ENCODE measurements around the gene CRYBG3. TPM values are rescaled to one million over a fixed set of nuclear protein-coding genes. Genes with fewer than 3 reads are reported as not detected.

The CRYBG3 gene
- total RNA-seq, 1 experiment from 2014 or later = 17.2 TPM

GRCh38 chr3:97991293-97991682 lies 169.5 kb downstream of the CRYBG3 start:
- CTCF ChIA-PET = interaction anchor here (0.5 kb wide), 1 partner anchor 13 kb away, joined by 9 read pairs; no protein-coding TSS in a partner anchor
- intact Hi-C loops (cut with micrococcal nuclease; ENCODE audit: unreplicated experiment) = no loop called here

DNA sequence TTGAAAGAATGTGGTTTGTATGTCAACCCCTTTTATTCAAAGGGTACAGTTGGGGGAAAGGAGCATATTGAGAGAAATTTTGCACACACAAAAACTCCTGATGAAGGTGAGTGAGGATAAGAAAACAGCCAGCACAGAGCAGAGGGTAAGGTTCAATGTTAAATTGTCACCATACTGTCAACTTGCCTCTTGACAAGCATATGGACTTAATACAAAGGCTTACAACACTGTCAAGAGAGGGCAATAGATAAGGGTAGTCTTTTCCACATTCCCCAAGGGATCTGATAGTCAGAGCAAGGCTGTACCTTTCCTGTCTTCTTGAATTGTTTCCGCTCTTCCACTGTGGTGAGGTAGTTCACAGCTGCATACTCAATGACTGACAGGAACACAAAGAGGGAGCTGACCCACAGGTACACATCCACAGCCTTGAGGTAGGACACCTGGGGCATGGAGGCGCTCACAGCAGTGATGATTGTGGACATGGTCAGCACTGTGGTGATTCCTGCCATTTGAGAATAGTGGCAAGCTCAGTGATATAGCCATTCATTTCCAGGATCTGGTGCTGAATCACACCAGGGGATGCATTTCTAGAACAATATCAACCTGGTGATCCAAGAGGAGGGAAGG lies 170.8 kb downstream of the CRYBG3 start:
- Histone ChIP-seq H3K4me3 (no peak overlapping the region), H3K4me2 (no peak overlapping the region), H2AFZ (no peak overlapping the region), H3K4me1 (replicated peaks; ENCODE audit: insufficient read depth) (no peaks in the 10 kb centered on the region), H3K36me3 (ENCODE audit: low read depth) (no peaks in the 10 kb centered on the region), H3K79me2 (ENCODE audit: low read depth) (no peaks in the 10 kb centered on the region), H4K20me1 (ENCODE audit: insufficient read depth) (no peaks in the 10 kb centered on the region), H3K9me2 (ENCODE audit: insufficient read depth) (no peaks in the 10 kb centered on the region; the same call in 1 of the 2 replicates), H3K27ac (no peak overlapping the region), H3K9me3 (ENCODE audit: insufficient read depth, low read depth) (no peaks in the 10 kb centered on the region), H3F3A (ENCODE audit: insufficient read depth, low read depth) (no peaks in the 10 kb centered on the region), H3K27me3 (ENCODE audit: insufficient read depth, low read depth) (no peaks in the 10 kb centered on the region)
- intact Hi-C loops (cut with micrococcal nuclease; ENCODE audit: unreplicated experiment) = no loop called here
- TF ChIP-seq CTCF (conservative IDR thresholded peaks at IDR 0.05) (no peak), EZH2 (IDR thresholded peaks at IDR 0.05; ENCODE audit: low read depth) (no peak)
- CTCF ChIA-PET = no interaction called here
- DNase-seq = no peak
- no TSS peak for BruUV-seq (replicated peaks)
- POLR2A ChIA-PET (ENCODE audit: unreplicated experiment) = interaction anchor here (0.5 kb wide), 1 partner anchor 169 kb away, joined by 3 read pairs; no protein-coding TSS in a partner anchor

More at GRCh38 chr3:97991293-97991682, 169.5 kb downstream of the CRYBG3 start:
- Histone ChIP-seq H3K4me2 (no peak overlapping the region), H4K20me1 (ENCODE audit: insufficient read depth) (no peaks in the 10 kb centered on the region), H3K9me2 (ENCODE audit: insufficient read depth) (no peaks in the 10 kb centered on the region; the same call in 1 of the 2 replicates), H2AFZ (no peak overlapping the region), H3K27me3 (ENCODE audit: insufficient read depth, low read depth) (no peaks in the 10 kb centered on the region), H3K9me3 (ENCODE audit: insufficient read depth, low read depth) (no peaks in the 10 kb centered on the region), H3K4me1 (replicated peaks; ENCODE audit: insufficient read depth) (no peaks in the 10 kb centered on the region), H3K79me2 (ENCODE audit: low read depth) (no peaks in the 10 kb centered on the region), H3F3A (ENCODE audit: insufficient read depth, low read depth) (no peaks in the 10 kb centered on the region), H3K27ac (no peak overlapping the region), H3K36me3 (ENCODE audit: low read depth) (no peaks in the 10 kb centered on the region), H3K4me3 (no peak overlapping the region)
- TF ChIP-seq EZH2 (IDR thresholded peaks at IDR 0.05; ENCODE audit: low read depth) = no peak
- no peak for TF ChIP-seq CTCF (conservative IDR thresholded peaks at IDR 0.05)
- DNase-seq = no peak
- no TSS peak for BruUV-seq (replicated peaks)
- POLR2A ChIA-PET (ENCODE audit: unreplicated experiment) = no interaction called here

DNA sequence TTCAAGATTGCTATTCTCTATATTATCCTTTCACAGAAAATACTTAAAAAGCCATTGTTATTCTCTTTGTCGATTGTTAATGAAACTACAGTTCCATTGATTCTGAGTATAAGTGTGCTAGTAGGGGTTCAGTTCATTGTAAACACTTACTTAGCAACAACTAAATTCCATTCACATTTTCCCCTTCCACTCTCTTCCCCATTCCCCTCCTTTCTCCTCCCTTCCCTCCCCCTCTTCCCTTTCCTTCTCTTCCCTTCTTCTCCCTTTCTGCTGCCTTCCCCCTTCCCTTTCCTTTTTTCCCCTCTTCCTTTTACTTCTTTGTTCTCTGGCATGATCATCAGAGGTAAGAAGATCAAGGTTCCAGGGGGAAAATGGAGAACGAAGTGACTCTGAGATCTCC lies 171.7 kb downstream of the CRYBG3 start:
- POLR2A ChIA-PET (ENCODE audit: unreplicated experiment) = no interaction called here
- Histone ChIP-seq H3F3A (ENCODE audit: insufficient read depth, low read depth) (no peaks in the 10 kb centered on the region), H3K4me1 (replicated peaks; ENCODE audit: insufficient read depth) (no peaks in the 10 kb centered on the region), H3K9me3 (ENCODE audit: insufficient read depth, low read depth) (no peaks in the 10 kb centered on the region), H2AFZ (no peak overlapping the region), H3K36me3 (ENCODE audit: low read depth) (no peaks in the 10 kb centered on the region), H3K27me3 (ENCODE audit: insufficient read depth, low read depth) (no peaks in the 10 kb centered on the region), H3K27ac (no peak overlapping the region), H3K9me2 (ENCODE audit: insufficient read depth) (no peaks in the 10 kb centered on the region; the same call in 1 of the 2 replicates), H3K4me3 (no peak overlapping the region), H3K79me2 (ENCODE audit: low read depth) (no peaks in the 10 kb centered on the region), H4K20me1 (ENCODE audit: insufficient read depth) (no peaks in the 10 kb centered on the region), H3K4me2 (no peak overlapping the region)
- CTCF ChIA-PET = no interaction called here
- BruUV-seq (replicated peaks) = no TSS peak
- DNase-seq = no peak
- no peak for TF ChIP-seq CTCF (conservative IDR thresholded peaks at IDR 0.05)
- TF ChIP-seq EZH2 (IDR thresholded peaks at IDR 0.05; ENCODE audit: low read depth) = no peak
- intact Hi-C loops (cut with micrococcal nuclease; ENCODE audit: unreplicated experiment) = no loop called here
